ENCODE results near the gene NEK4.

- TF ChIP-seq EZH2phosphoT487 (IDR thresholded peaks at IDR 0.05; ENCODE audit: low read length) = no peak
- TF ChIP-seq CTCF (IDR thresholded peaks at IDR 0.05; ENCODE audit: low read length) = no peak
These were observed 39.1 kb upstream of the NEK4 start for GRCh38 chr3:52809662-52810377.

Data from MM.1S (cell line).